Type B pancreatic cell (in vitro differentiated cells): ENCODE measurements around the gene SDHAF4. TPM values are rescaled to one million over a fixed set of nuclear protein-coding genes. Genes with fewer than 3 reads are reported as not detected.

ENCODE experiments used
- DNase-seq: peaks from one replicate; pipeline ENCODE4 v3.0.0; 2021; ENCODE audit warnings: mixed read lengths; ENCODE audit not compliant: unreplicated experiment; ENCODE audit errors: extremely low spot score
- H3K27ac Mint-ChIP-seq: 2 replicates; pipeline ENCODE4 v1.8.0; 2021; ENCODE audit warnings: mild to moderate bottlenecking, mixed read lengths
- H3K27me3 Mint-ChIP-seq: 2 replicates; pipeline ENCODE4 v1.8.0; 2021; ENCODE audit warnings: mixed read lengths
- H3K36me3 Mint-ChIP-seq: 2 replicates; pipeline ENCODE4 v1.8.0; 2021; ENCODE audit warnings: mixed read lengths
- H3K4me1 Mint-ChIP-seq: one replicate; pipeline ENCODE4 v1.8.0; 2021; ENCODE audit warnings: mixed read lengths; ENCODE audit not compliant: unreplicated experiment
- H3K4me3 Mint-ChIP-seq: 2 replicates; pipeline ENCODE4 v1.8.0; 2021; ENCODE audit warnings: mild to moderate bottlenecking, mixed read lengths
- H3K9me3 Mint-ChIP-seq: 2 replicates; pipeline ENCODE4 v1.8.0; 2021; ENCODE audit warnings: mixed read lengths
- total RNA-seq: library from RNA; stranded (reverse); gene quantifications from 2 replicates; pipeline ENCODE4 v1.2.1, GENCODE V29; 2021; ENCODE audit warnings: low replicate concordance
- TF ChIP-seq, protein P1 (sequence below): fragments of 200-600 bp; sonication (generic); conservative IDR thresholded peaks from 2 replicates; pipeline ENCODE4 v1.5.0; 2021; ENCODE audit warnings: antibody characterized with exemption, mild to moderate bottlenecking

Gene SDHAF4
- total RNA-seq, 1 donor from 2014 or later: 17.6 TPM

DNA sequence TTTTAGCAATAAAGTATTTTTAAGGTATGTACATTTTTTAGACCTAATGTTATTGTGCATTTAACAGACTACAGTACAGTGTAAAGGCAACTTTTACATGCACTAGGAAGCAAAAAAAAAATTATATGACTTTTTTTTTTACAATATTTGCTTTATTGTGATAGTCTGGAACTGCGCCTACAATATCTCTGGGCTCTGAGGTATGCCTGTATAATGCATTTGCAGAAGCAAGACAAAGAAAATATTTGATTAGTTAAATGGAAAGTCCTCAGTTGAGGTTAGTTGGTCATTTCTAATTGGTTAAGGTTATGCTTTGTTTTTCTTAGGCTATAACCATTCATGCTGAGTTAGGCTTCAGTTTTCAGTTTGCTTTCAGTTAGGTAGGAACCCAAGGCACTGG, 54.0 kb downstream of the SDHAF4 start:
- Mint-ChIP-seq H3K4me1 (no peaks in the 10 kb centered on the region), H3K4me3 (no peak overlapping the region), H3K27ac (no peak overlapping the region), H3K9me3 (no peaks in the 10 kb centered on the region), H3K27me3 (no peaks in the 10 kb centered on the region), H3K36me3 (no peaks in the 10 kb centered on the region)
- TF ChIP-seq, protein P1, sequence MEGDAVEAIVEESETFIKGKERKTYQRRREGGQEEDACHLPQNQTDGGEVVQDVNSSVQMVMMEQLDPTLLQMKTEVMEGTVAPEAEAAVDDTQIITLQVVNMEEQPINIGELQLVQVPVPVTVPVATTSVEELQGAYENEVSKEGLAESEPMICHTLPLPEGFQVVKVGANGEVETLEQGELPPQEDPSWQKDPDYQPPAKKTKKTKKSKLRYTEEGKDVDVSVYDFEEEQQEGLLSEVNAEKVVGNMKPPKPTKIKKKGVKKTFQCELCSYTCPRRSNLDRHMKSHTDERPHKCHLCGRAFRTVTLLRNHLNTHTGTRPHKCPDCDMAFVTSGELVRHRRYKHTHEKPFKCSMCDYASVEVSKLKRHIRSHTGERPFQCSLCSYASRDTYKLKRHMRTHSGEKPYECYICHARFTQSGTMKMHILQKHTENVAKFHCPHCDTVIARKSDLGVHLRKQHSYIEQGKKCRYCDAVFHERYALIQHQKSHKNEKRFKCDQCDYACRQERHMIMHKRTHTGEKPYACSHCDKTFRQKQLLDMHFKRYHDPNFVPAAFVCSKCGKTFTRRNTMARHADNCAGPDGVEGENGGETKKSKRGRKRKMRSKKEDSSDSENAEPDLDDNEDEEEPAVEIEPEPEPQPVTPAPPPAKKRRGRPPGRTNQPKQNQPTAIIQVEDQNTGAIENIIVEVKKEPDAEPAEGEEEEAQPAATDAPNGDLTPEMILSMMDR: no peak
- DNase-seq: no peak

DNA sequence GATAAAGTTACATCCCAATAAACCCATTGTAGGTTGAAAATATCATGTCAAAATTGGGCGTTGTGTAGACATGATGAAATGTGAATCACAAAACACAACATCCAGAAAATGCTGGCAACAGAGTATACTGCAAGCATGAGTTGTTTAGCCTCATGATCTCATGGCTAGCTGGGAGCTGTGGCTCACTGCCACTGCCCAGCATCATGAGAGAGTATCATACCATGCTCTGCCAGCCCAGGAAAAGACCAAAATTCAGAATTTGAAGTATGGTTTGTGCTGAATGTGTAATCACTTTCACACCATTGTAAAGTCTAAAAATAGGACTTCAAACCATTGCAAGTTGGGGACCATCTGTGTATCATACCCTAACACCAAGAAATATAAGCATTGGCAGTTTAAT, 55.7 kb downstream of the SDHAF4 start:
- no peaks in the 10 kb centered on the region for H3K9me3 Mint-ChIP-seq
- H3K36me3 Mint-ChIP-seq: no peaks in the 10 kb centered on the region
- DNase-seq: no peak
- no peaks in the 10 kb centered on the region for H3K4me1 Mint-ChIP-seq
- H3K4me3 Mint-ChIP-seq: no peak overlapping the region
- H3K27me3 Mint-ChIP-seq: no peaks in the 10 kb centered on the region
- TF ChIP-seq, protein P1: no peak
- H3K27ac Mint-ChIP-seq: no peak overlapping the region

DNA sequence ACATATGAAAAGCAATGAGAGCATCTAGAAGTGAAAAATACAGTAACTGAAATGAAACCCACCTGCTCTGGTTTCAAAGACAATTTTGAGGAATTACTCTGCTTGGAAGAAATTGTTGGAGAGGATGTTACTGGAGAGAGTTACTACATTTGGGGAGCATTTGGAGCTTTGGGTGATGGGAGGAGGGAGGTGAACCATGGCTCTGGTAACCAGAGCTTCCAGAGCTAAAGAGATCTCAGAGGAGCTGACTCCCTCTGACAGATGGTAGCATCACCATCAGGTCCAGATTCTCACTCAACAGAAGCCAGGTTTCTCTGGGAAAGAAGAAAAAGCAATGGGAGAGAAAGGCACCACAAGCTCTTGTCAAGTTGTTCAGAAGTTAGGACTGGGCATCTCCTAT, 58.7 kb downstream of the SDHAF4 start:
- H3K4me1 Mint-ChIP-seq: no peaks in the 10 kb centered on the region
- H3K27me3 Mint-ChIP-seq: peaks cover 4% of the 10 kb centered on the region
- no peak for DNase-seq
- TF ChIP-seq, protein P1: no peak
- no peaks in the 10 kb centered on the region for H3K36me3 Mint-ChIP-seq
- H3K4me3 Mint-ChIP-seq: no peak overlapping the region
- no peak overlapping the region for H3K27ac Mint-ChIP-seq
- H3K9me3 Mint-ChIP-seq: no peaks in the 10 kb centered on the region

DNA sequence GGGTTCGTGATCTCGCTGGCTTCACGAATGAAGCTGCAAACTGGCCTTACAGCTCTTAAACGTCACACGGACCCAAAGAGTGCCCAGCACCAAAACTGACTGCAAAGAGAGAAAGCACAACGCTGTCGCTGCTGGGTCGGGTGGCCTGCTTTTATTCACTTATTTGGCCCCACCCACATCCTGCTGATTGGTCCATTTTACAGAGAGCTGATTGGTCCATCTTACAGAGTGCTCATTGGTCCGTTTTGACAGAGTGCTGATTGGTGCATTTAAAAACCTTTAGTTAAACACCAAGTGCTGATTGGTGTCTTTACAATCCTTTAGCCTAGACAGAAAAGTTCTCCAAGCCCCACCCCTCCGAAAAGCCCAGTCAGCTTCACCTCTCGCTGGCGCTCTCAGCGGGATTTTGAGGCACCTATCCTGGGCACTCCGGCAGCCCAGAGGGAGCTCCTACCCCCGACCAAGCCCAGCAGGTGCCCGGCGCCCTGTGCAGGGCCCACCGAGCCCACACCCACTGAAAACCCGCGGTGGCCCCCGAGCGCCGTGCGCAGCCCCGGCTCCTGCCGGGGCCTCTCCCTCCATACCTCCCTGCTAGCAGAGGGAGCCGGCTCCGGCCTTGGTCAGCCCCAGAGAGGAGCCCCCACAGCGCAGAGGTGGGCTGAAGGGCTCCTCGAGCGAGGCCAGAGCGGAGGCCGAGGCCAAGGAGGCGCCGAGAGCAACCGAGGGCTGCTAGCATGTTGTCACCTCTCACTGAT, 60.9 kb downstream of the SDHAF4 start:
- no peaks in the 10 kb centered on the region for H3K9me3 Mint-ChIP-seq
- H3K36me3 Mint-ChIP-seq: no peaks in the 10 kb centered on the region
- H3K27ac Mint-ChIP-seq: no peak overlapping the region
- H3K4me3 Mint-ChIP-seq: no peak overlapping the region
- H3K4me1 Mint-ChIP-seq: no peaks in the 10 kb centered on the region
- no peak for DNase-seq
- TF ChIP-seq, protein P1: no peak
- H3K27me3 Mint-ChIP-seq: peaks cover 4% of the 10 kb centered on the region

DNA sequence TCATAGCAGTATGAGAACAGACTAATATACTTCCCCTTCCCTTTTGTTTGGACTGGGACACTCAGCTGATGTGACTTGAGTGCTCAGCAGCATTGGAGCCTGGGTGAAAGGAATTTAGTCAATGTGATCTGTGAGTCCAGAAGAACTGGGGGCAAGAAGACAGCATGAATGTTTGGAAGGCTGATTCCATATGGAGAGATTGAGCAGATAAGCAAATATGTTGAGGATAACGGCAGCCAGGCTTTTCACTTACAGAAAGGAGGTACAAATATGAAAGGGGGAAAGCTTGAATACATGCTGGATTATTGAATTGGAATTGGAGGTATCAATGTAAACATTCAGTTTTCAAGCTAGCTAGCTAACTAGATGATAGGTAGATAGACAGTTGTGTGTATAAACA, 63.2 kb downstream of the SDHAF4 start:
- no peaks in the 10 kb centered on the region for H3K36me3 Mint-ChIP-seq
- no peaks in the 10 kb centered on the region for H3K9me3 Mint-ChIP-seq
- TF ChIP-seq, protein P1: no peak
- no peak overlapping the region for H3K27ac Mint-ChIP-seq
- H3K4me3 Mint-ChIP-seq: no peak overlapping the region
- H3K4me1 Mint-ChIP-seq: no peaks in the 10 kb centered on the region
- peaks cover 4% of the 10 kb centered on the region for H3K27me3 Mint-ChIP-seq
- no peak for DNase-seq
